NCI-H1417 treated with DMSO at 0.1 percent for 48 hours (cell line): ENCODE data around the gene ZMAT1.
A peak's percentile ranks its signal among the peaks of the same experiment; 100 is the strongest.
"Not testable (repeated sequence)": the region's sequence is repeated elsewhere in the genome, so short reads cannot be mapped to it uniquely, and the experiment has no call there.

Experiments
- DNase-seq: peaks from one replicate; lab custom pipeline; 2025; lab: John Stamatoyannopoulos, UW

ZMAT1 gene

DNA sequence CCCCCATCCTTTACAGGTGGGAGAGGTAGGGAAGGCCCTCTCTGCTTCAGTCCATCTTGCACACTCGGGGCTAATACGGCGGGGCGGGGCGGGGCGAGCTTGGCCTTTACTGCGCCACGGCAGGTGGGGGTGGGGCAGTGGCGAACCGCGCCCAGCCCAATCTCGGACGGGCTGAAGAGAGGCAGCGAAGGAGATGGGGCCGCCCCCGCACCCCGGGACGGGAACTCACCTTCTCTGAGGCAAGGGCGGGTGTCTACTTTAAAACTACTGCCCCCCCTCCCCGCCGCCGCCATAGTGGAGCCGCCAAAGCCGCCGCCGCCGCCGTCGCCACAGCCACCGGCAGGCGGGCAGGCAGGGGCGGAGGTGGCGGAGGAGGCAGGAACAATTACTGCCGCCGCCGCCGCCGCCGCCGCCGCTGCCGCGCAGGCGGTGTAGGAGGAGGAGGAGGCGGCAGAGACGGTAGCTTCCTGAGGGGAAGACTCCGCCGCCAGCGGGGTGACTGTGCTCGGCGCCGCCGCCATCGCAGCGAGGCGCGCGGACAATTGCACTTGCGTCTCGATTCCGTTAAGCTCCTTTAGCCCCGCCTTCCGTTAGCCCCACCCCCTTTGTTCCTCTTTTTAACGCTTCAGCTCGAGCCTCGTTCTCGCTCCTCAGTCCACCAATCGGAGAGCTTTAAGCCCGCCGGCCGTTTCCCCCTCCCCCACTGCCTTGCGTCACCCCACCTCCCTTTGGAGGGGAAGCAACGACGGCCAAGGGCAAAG lies at the start of gene ZMAT1:
TSS of gene ZMAT1 (minus strand) at position 540 of the 761 bp plus-strand sequence. CDS start at position 521, 19 bp downstream.
- peak; percentile 69 for DNase-seq

- DNase-seq, result no peak
These were observed 45.3 kb upstream of the ZMAT1 start for GRCh38 chrX:101977106-101977505.

DNA sequence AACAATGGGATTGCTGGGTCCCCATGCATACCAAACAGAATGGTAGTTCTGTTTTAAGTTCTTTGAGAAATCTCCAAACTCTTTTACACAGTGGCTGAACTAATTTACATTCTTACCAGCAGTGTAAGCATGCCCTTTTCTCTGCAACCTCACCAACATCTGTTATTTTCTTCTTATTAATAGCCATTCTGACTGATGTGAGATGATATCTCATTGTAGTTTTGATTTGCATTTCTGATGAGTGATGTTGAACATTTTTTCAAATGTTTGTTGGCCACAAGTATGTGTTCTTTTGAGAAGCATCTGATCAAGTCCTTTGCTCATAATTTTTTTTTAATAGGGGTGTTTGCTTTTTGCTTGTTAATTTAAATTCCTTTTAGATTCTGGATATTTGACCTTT lies 41.2 kb upstream of the ZMAT1 start:
- DNase-seq, result no peak

DNA sequence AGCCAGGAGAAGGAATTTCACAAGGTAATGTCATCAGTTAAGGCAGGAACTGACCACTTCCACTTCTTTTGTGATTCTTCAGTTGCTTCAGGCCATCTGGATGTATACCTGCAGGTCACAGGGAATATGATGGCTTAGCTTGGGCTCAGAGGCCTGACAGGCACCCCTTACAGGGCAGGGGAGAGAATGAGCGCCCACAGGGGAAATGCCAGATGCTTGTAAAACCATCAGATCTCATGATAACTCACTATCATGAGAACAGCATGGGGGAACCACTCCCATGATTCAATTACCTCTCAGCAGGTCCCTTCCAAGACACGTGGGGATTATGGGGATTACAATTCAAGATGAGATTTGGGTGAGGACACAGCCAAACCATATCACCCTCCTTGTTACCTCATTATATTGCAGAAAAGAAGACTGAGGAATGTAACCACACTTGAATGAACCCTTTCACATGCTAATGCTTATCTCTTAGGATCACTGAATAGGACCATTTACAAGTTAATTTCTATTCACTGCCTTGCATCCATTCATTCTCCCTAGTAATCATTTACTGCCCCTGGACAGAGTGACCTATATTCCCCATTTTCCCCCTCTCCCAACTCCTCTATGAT lies 33.2 kb upstream of the ZMAT1 start:
- not testable (repeated sequence) for DNase-seq

- no peak for DNase-seq
These were observed 26.3 kb upstream of the ZMAT1 start for GRCh38 chrX:101958139-101958538.

DNA sequence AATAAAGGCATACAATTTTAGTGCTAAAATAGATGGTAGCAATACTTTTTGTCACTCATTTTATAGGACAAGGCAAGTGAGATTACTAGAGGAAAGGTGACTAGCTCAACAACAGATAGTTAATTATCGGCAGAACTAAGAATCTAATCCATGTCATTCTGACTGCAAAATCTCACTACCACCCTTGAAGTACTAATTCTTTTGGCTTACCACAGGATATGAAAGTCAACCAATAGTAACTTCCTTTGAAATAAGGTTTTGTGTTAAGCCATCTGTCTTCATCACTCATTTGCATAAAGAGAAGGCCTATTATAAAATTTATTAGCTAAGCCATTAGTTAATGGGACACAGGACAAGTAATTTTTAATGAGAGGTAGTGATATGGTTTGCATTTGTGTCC lies 25.3 kb upstream of the ZMAT1 start:
- DNase-seq, result no peak

- DNase-seq, result no peak
These were observed 24.7 kb upstream of the ZMAT1 start for GRCh38 chrX:101956556-101956955.

DNA sequence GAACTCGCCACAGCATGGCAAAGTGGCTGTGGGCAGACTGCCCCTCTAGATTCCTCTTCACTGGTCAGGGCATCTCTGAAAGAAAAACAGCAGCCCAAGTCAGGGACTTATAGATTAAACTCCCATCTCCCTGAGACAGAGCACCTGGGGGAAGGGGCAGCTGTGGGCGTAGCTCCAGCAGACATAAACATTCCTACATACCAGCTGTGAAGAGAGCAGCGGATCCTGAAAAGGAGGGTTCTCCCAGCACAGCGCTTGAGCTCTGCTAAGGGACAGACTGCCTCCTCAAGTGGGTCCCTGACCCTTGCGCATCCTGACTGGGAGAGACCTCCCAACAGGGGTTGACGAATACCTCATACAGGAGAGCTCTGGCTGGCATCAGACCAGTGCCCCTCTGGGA lies 18.8 kb upstream of the ZMAT1 start:
- DNase-seq, result no peak

DNA sequence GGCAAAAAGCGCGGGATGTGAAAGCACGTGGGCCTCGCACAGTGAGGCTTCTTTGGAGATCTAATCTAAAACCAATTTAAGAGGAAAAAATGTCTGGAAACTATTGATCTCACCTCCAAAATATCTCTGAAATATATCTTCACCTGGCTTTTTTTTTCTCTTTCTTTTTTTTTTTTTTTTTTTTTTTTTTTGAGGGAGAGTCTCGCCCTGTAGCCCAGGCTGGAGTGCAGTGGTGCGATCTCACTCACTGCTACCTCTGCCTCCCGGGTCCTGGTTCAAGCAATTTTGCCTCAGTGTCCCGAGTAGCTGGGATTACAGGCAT lies 383 bp upstream of the ZMAT1 start:
- no peak for DNase-seq

DNA sequence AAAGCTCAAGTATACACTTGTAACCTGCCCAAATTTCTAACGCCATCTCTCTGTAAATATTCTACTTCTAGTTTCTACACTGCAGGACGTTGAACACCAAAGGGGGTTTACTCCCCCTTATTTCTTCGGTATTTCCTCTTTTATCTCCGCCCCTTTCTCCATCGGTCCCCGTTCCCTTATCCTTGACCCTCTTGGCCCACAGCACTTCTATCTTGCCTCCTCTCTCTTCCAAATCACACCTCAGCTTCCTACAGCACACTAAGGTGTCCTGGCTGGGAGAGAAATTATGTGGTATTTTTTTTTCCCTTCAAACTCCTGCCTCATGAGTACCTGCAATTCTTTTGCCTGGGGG lies 715 bp downstream of the ZMAT1 start:
- no peak for DNase-seq

DNA sequence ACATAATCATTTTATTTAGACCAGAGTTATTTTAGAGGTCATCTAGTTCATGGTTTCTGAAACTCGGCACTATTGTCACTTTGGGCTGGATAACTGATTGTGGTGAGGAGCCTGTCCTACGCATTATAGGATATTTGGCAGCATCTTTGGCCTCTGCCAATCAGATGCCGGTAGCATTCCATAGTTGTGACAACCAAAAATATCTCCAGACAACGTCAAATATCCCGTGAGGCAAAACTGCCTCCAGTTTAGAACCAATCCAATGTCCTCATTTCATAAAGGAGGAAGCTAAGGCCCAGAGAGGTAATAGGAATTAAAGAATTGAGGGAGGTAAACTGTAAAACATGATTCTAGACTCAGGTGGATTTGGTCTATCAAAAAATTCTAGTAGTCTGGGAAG lies 6.1 kb downstream of the ZMAT1 start:
- no peak for DNase-seq

DNA sequence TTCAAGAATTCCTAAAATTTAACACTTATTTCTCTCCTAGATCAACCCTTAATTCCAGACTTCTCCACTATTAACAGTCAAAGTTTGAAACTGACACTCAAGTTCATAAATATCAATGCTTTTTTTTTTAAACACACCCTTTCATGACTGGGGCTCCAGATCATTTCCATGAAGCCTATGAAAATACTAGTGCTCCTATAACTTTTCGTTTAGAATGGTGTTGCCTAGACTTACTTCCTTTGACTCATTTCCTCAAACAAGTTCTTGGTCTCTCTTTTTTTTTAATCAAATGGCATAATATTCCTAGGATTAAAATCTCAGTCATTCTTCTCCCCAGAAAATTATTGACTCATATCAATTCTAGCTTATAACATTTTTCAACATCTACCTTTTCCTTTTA lies 13.1 kb downstream of the ZMAT1 start:
- no peak for DNase-seq

GRCh38 chrX:101906136-101906796 lies 25.6 kb downstream of the ZMAT1 start:
- DNase-seq, result no peak

GRCh38 chrX:101904996-101905395 lies 26.8 kb downstream of the ZMAT1 start:
- no peak for DNase-seq
